HG03521 (cell line): ENCODE data around the gene E2F8.

ENCODE experiments used
- ATAC-seq: cut with Tn5 transposase; IDR thresholded peaks from one replicate; pipeline ENCODE4 v1.9.1; 2021; ENCODE audit warnings: mild to moderate bottlenecking, moderate library complexity; ENCODE audit not compliant: unreplicated experiment

E2F8 gene

GRCh38 chr11:19187833-19188258 is 52.9 kb downstream of the E2F8 start:
- no peak for ATAC-seq

GRCh38 chr11:19187114-19187832 is 53.5 kb downstream of the E2F8 start:
- ATAC-seq = no peak

- no peak for ATAC-seq
Observed at GRCh38 chr11:19185516-19186052, 55.2 kb downstream of the E2F8 start.

- ATAC-seq = no peak
Observed at GRCh38 chr11:19185036-19185435, 55.7 kb downstream of the E2F8 start.

GRCh38 chr11:19183646-19184045 is 57.1 kb downstream of the E2F8 start:
- ATAC-seq = no peak

- no peak for ATAC-seq
Observed at GRCh38 chr11:19181531-19182261, 59.0 kb downstream of the E2F8 start.

- ATAC-seq = no peak
Observed at GRCh38 chr11:19176629-19177186, 64.0 kb downstream of the E2F8 start.
